A549 (cell line): ENCODE data around the gene DDX56. TPM values are rescaled to one million over a fixed set of nuclear protein-coding genes. Genes with fewer than 3 reads are reported as not detected.

Source experiments
- ATAC-seq, 2 experiments: fragments of 200-7000 bp in 1 of 2; fragments of >200 bp in 1 of 2; cut with Nextera tagmentation in 1 of 2; cut with Tn5 transposase in 1 of 2; 3 replicates each; pipeline versions ENCODE4 v1.8.0 to v1.9.1; 2018 to 2020; ENCODE audit warnings: mild to moderate bottlenecking in 1 of 2, moderate library complexity in 1 of 2
- CTCF ChIA-PET: fragments of 300-600 bp; sonication (Branson Sonifier 250); formaldehyde crosslinking; extraction: SDS; loops from one replicate; lab custom pipeline; 2021; ENCODE audit warnings: antibody characterized with exemption, inconsistent platforms; lab: Yijun Ruan, JAX
- POLR2A ChIA-PET: fragments of 350-600 bp; formaldehyde crosslinking; extraction: SDS; loops from one replicate; lab custom pipeline; 2021; ENCODE audit warnings: antibody characterized with exemption, inconsistent platforms; lab: Yijun Ruan, JAX
- DNase-seq, 2 experiments: peaks; one replicate each; pipeline versions ENCODE4 v3.0.0 to v3.0.0-alpha.2; 2011 to 2016; ENCODE audit warnings: low read depth in 1 of 2, low spot score in 1 of 2
- FAIRE-seq: peaks from 2 replicates; lab custom pipeline; 2011; peaks lifted over from hg19 to GRCh38; lab: Jason Lieb, UNC
- H3K27ac ChIP-seq, 2 experiments: fragments of >200 bp; sonication (Bioruptor Twin); formaldehyde crosslinking; 3 replicates each; pipeline ENCODE4 v1.5.1; 2016 to 2017
- H3K4me1 ChIP-seq: fragments of >200 bp; sonication (Bioruptor Twin); formaldehyde crosslinking; 3 replicates; pipeline ENCODE4 v1.6.1; 2016
- H3K4me2 ChIP-seq: fragments of >200 bp; sonication (Bioruptor Twin); formaldehyde crosslinking; 3 replicates; pipeline ENCODE4 v1.6.1; 2016
- H3K4me3 ChIP-seq: fragments of >200 bp; sonication (Bioruptor Twin); formaldehyde crosslinking; 3 replicates; pipeline ENCODE4 v1.5.1; 2016
- H3K9me3 ChIP-seq: fragments of >200 bp; sonication (Bioruptor Twin); formaldehyde crosslinking; 3 replicates; pipeline ENCODE4 v1.6.1; 2016
- CBX2 ChIP-seq: fragments of 200-600 bp; sonication (generic); IDR thresholded peaks from 2 replicates; pipeline ENCODE4 v1.6.1; 2016; ENCODE audit warnings: low read depth, mild to moderate bottlenecking, borderline replicate concordance
- CBX8 ChIP-seq: fragments of 200-600 bp; sonication (generic); IDR thresholded peaks from 2 replicates; pipeline ENCODE4 v1.6.1; 2016
- CTCF ChIP-seq: fragments of >200 bp; sonication (Bioruptor Twin); formaldehyde crosslinking; IDR thresholded peaks from 3 replicates; pipeline ENCODE4 v1.5.1; 2016
- EP300 ChIP-seq, 2 experiments: fragments of >200 bp; sonication (Bioruptor Twin); formaldehyde crosslinking; IDR thresholded peaks; 2 replicates in 1 of 2; 3 replicates in 1 of 2; pipeline ENCODE4 v1.6.1; 2016 to 2017
- GATA3 ChIP-seq: IDR thresholded peaks from 2 replicates; pipeline ENCODE4 v1.6.1; 2012; ENCODE audit warnings: borderline replicate concordance
- HEYL ChIP-seq: fragments of 250-450 bp; sonication (Bioruptor Pico); IDR thresholded peaks from 2 replicates; pipeline ENCODE4 v1.8.0; 2021; ENCODE audit warnings: mild to moderate bottlenecking, moderate library complexity
- HOXB5 ChIP-seq: fragments of 250-450 bp; sonication (Bioruptor Pico); IDR thresholded peaks from 2 replicates; pipeline ENCODE4 v1.5.0; 2020; ENCODE audit warnings: mild to moderate bottlenecking, moderate library complexity
- MAFK ChIP-seq: fragments of 450-650 bp; IDR thresholded peaks from 2 replicates; pipeline ENCODE4 v1.6.1; 2014; ENCODE audit not compliant: partially characterized antibody
- NFE2L2 ChIP-seq: fragments of 150-350 bp; conservative IDR thresholded peaks from 2 replicates; pipeline ENCODE4 v1.6.1; 2014; ENCODE audit warnings: low read length
- PHF8 ChIP-seq: fragments of 200-600 bp; sonication (generic); IDR thresholded peaks from 2 replicates; pipeline ENCODE4 v1.6.1; 2016; ENCODE audit warnings: low read depth, mild to moderate bottlenecking, antibody characterized with exemption, moderate library complexity, borderline replicate concordance
- POLR2A ChIP-seq: IDR thresholded peaks from 2 replicates; pipeline ENCODE4 v1.6.1; 2012; ENCODE audit warnings: mild to moderate bottlenecking, low read length
- RAD21 ChIP-seq, 2 experiments: fragments of >200 bp in 1 of 2; sonication (Bioruptor Twin) in 1 of 2; formaldehyde crosslinking in 1 of 2; IDR thresholded peaks in 1 of 2; conservative IDR thresholded peaks in 1 of 2; 2 replicates in 1 of 2; 3 replicates in 1 of 2; pipeline ENCODE4 v1.6.1; 2012 to 2018; ENCODE audit warnings: inconsistent platforms in 1 of 2
- RNF2 ChIP-seq: fragments of 200-600 bp; sonication (generic); IDR thresholded peaks from 2 replicates; pipeline ENCODE4 v1.6.1; 2016; ENCODE audit warnings: low read depth, mild to moderate bottlenecking, antibody characterized with exemption, moderate library complexity, borderline replicate concordance
- TP53 ChIP-seq: fragments of 250-450 bp; sonication (Bioruptor Pico); IDR thresholded peaks from 2 replicates; pipeline ENCODE4 v1.5.0; 2021; ENCODE audit warnings: mild to moderate bottlenecking, moderate library complexity
- ZC3H11A ChIP-seq: fragments of 450-650 bp; IDR thresholded peaks from 2 replicates; pipeline ENCODE4 v1.6.1; 2014; ENCODE audit warnings: antibody characterized with exemption, mild to moderate bottlenecking
- WGBS: methylation state at CpG from one replicate; pipeline ENCODE4 v1.1.6; 2017; ENCODE audit errors: missing lambda C conversion rate; 5-methylcytosine and 5-hydroxymethylcytosine counted together
- polyA plus RNA-seq, 4 experiments: library from polyadenylated mRNA; depleted of rRNA in 3 of 4; stranded (reverse); fragments of >200 nt; fragmentation: RNase III in 1 of 4; extraction: RNeasy Plus Mini Kit Qiagen cat#74134 plus additional on column Dnase treatment in 1 of 4; gene quantifications; 2 replicates in 3 of 4; 3 replicates in 1 of 4; pipeline ENCODE4 v1.2.3, GENCODE V29; 2011 to 2017
- TF ChIP-seq, protein P1 (sequence below): IDR thresholded peaks from 2 replicates; pipeline ENCODE4 v1.6.1; 2012; ENCODE audit warnings: low read depth, borderline replicate concordance
- TF ChIP-seq, protein P2 (sequence below): fragments of 250-450 bp; sonication (Bioruptor Pico); IDR thresholded peaks from 2 replicates; pipeline ENCODE4 v1.5.0; 2021; ENCODE audit warnings: mild to moderate bottlenecking, moderate library complexity, borderline replicate concordance

DDX56 gene
- polyA plus RNA-seq, 2 of the 4 experiments (the other 2 are of a cell fraction): 96.1 to 97.7 TPM

- Histone ChIP-seq H3K4me2 (no peak overlapping the region), H3K4me3 (no peak overlapping the region), H3K9me3 (no peaks in the 10 kb centered on the region), H3K27ac (no peak overlapping the region), H3K4me1 (no peaks in the 10 kb centered on the region)
- POLR2A ChIA-PET: no interaction called here
- DNase-seq: no peak
- TF ChIP-seq NFE2L2 (no peak), GATA3 (no peak), PHF8 (no peak), CBX8 (no peak), HOXB5 (CRISPR knock-in tag) (no peak), HEYL (no peak), ZC3H11A (no peak), EP300 (IDR thresholded peaks at IDR 0.05) (no peak), RNF2 (no peak)
- TF ChIP-seq, protein P1, sequence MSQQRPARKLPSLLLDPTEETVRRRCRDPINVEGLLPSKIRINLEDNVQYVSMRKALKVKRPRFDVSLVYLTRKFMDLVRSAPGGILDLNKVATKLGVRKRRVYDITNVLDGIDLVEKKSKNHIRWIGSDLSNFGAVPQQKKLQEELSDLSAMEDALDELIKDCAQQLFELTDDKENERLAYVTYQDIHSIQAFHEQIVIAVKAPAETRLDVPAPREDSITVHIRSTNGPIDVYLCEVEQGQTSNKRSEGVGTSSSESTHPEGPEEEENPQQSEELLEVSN: no peak
- TF ChIP-seq, protein P2, sequence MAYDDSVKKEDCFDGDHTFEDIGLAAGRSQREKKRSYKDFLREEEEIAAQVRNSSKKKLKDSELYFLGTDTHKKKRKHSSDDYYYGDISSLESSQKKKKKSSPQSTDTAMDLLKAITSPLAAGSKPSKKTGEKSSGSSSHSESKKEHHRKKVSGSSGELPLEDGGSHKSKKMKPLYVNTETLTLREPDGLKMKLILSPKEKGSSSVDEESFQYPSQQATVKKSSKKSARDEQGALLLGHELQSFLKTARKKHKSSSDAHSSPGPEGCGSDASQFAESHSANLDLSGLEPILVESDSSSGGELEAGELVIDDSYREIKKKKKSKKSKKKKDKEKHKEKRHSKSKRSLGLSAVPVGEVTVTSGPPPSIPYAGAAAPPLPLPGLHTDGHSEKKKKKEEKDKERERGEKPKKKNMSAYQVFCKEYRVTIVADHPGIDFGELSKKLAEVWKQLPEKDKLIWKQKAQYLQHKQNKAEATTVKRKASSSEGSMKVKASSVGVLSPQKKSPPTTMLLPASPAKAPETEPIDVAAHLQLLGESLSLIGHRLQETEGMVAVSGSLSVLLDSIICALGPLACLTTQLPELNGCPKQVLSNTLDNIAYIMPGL (CRISPR knock-in tag): no peak
- no peak for ATAC-seq
- no peak for FAIRE-seq
- CTCF ChIA-PET: interaction anchor here (0.7 to 2.5 kb wide), 9 partner anchors 8 to 294 kb away, joined by 3 to 15 read pairs (median 4); no protein-coding TSS in a partner anchor
- WGBS: 74% methylated on average over 8 of the region's 8 CpGs
Measured at GRCh38 chr7:44535348-44536064, 38.2 kb downstream of the DDX56 start.

GRCh38 chr7:44534501-44534900 lies 39.2 kb downstream of the DDX56 start:
- no peak for TF ChIP-seq CBX2
- TF ChIP-seq RAD21 (conservative IDR thresholded peaks at IDR 0.05 in 1 of 2, IDR thresholded peaks at IDR 0.05 in 1 of 2): peak in 1 of 2 experiments; percentile 16; a peak in 1 of 5 replicates
- TF ChIP-seq MAFK: no peak
- TF ChIP-seq PHF8: no peak
- peak; percentile 30; the same call in 2 of the 3 replicates for TF ChIP-seq CTCF
- H3K4me1 ChIP-seq: no peaks in the 10 kb centered on the region
- no peak overlapping the region for H3K27ac ChIP-seq
- ChIA-PET POLR2A (interaction anchor here (1.0 kb wide), 1 partner anchor 44 kb away, joined by 3 read pairs; no protein-coding TSS in a partner anchor), CTCF (interaction anchor here (0.8 to 2.5 kb wide), 9 partner anchors 10 to 293 kb away, joined by 3 to 15 read pairs (median 4); no protein-coding TSS in a partner anchor)
- DNase-seq (peak; percentile 56 to 91), ATAC-seq (peak; percentile 72 to 92), FAIRE-seq (no peak)
- 67% methylated on average over 7 of the region's 7 CpGs for WGBS
- no peaks in the 10 kb centered on the region for H3K9me3 ChIP-seq
- H3K4me3 ChIP-seq: no peak overlapping the region
- no peak overlapping the region for H3K4me2 ChIP-seq

DNA sequence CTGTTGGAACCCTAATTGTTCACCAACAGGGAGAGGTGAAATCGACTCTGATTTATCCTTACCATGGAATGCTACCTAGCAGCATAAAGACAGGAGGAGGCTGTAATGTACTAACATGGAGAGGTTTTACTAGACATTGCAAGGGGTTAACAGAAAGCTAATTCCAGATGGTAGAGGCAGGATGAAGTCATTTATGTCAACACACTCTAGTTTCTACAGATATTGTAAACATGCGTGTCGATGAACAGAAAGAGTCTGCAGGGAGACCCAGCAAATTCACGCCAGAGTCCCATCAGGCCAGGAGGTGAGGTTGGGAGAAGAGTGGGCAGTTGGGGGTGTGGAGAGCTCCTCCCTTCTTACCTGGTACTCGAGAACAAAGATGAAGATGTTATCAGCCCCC lies 39.6 kb downstream of the DDX56 start:
- no peaks in the 10 kb centered on the region for H3K4me1 ChIP-seq
- H3K4me3 ChIP-seq: no peak overlapping the region
- ChIA-PET POLR2A (interaction anchor here (1.0 kb wide), 1 partner anchor 43 kb away, joined by 3 read pairs; no protein-coding TSS in a partner anchor), CTCF (interaction anchor here (0.8 to 2.5 kb wide), 7 partner anchors 10 to 37 kb away, joined by 3 to 15 read pairs (median 5); no protein-coding TSS in a partner anchor)
- TF ChIP-seq TP53 (CRISPR knock-in tag) (no peak), POLR2A (no peak)
- ATAC-seq (no peak), FAIRE-seq (no peak), DNase-seq (no peak)
- WGBS: 53% methylated on average over 5 of the region's 5 CpGs
- H3K9me3 ChIP-seq: no peaks in the 10 kb centered on the region
- no peak overlapping the region for H3K27ac ChIP-seq
- no peak overlapping the region for H3K4me2 ChIP-seq
